Suprapubic skin (tissue), 3 donors: ENCODE measurements around the gene ATP5F1E.

Source experiments
- CTCF ChIP-seq, 2 donors: fragments of 200-600 bp in 1 of 2; fragments of 450-650 bp in 1 of 2; sonication (generic) in 1 of 2; IDR thresholded peaks; one replicate each; pipeline ENCODE4 v1.5.1; 2016 to 2019; ENCODE audit warnings: antibody characterized with exemption in 2 of 2, mild to moderate bottlenecking in 1 of 2, moderate library complexity in 1 of 2
- POLR2A ChIP-seq, 2 donors: fragments of 450-650 bp; IDR thresholded peaks; one replicate each; pipeline ENCODE4 v1.6.1; 2017; ENCODE audit warnings: antibody characterized with exemption in 2 of 2, mild to moderate bottlenecking in 2 of 2, moderate library complexity in 2 of 2

- TF ChIP-seq CTCF (IDR thresholded peaks at IDR 0.05) = no peak
- TF ChIP-seq POLR2A (IDR thresholded peaks at IDR 0.05) = no peak
Measured at GRCh38 chr20:59001449-59002171, 30.5 kb downstream of the ATP5F1E start.
